GM13977 (cell line): ENCODE measurements around the gene RASD1.
A peak's percentile ranks its signal among the peaks of the same experiment; 100 is the strongest.

Source experiments
- DNase-seq: peaks from one replicate; pipeline ENCODE4 v3.0.0; 2012; ENCODE audit warnings: low spot score
- CTCF ChIP-seq: IDR thresholded peaks from 2 replicates; pipeline ENCODE4 v1.5.1; 2012; ENCODE audit warnings: mild to moderate bottlenecking, control low read depth; ENCODE audit not compliant: insufficient read depth; ENCODE audit errors: extremely low read depth, missing control alignments
- in situ Hi-C: fragments of 300-500 bp; cut with MboI; formaldehyde crosslinking; loops from one replicate; pipeline ENCODE4 v1.12.0; 2022; ENCODE audit warnings: low sequenced_read_pairs, low pct_unique_long_range_greater_than_20kb, mixed read lengths, inconsistent platforms; ENCODE audit not compliant: unreplicated experiment

Gene RASD1

GRCh38 chr17:17496189-17497064, at the start of gene RASD1:
Gene RASD1, minus strand, starts transcription at chr17:17496395. Its CDS starts 214 bp downstream, at chr17:17496181.
- peak; percentile 97 for DNase-seq
- TF ChIP-seq CTCF: peak; percentile 98
- in situ Hi-C loops: no loop called here

- TF ChIP-seq CTCF: no peak
- DNase-seq: no peak
- in situ Hi-C loops: no loop called here
These were observed 49.8 kb upstream of the RASD1 start for GRCh38 chr17:17545984-17546383.

GRCh38 chr17:17545031-17545820, 49.0 kb upstream of the RASD1 start:
- in situ Hi-C loops: no loop called here
- no peak for DNase-seq

GRCh38 chr17:17542906-17543635, 46.9 kb upstream of the RASD1 start:
- in situ Hi-C loops: no loop called here
- no peak for TF ChIP-seq CTCF
- no peak for DNase-seq

More at GRCh38 chr17:17545031-17545820, 49.0 kb upstream of the RASD1 start:
- TF ChIP-seq CTCF: no peak

- in situ Hi-C loops: no loop called here
- no peak for DNase-seq
- no peak for TF ChIP-seq CTCF
These were observed 45.4 kb upstream of the RASD1 start for GRCh38 chr17:17541640-17542001.

GRCh38 chr17:17540935-17541639, 44.9 kb upstream of the RASD1 start:
- in situ Hi-C loops: no loop called here
- no peak for TF ChIP-seq CTCF
- DNase-seq: no peak
